Fibroblast of the conjunctiva (primary cell): ENCODE data around the gene SAT1.

Source experiments
- DNase-seq: peaks from one replicate; pipeline ENCODE4 v3.0.0-alpha.2; 2010; ENCODE audit warnings: low read depth

SAT1 gene

GRCh38 chrX:23811108-23811651 lies 28.2 kb downstream of the SAT1 start:
- no peak for DNase-seq

GRCh38 chrX:23811656-23812055 lies 28.7 kb downstream of the SAT1 start:
- DNase-seq: no peak

GRCh38 chrX:23813808-23814207 lies 30.8 kb downstream of the SAT1 start:
- no peak for DNase-seq

GRCh38 chrX:23815376-23815775 lies 32.4 kb downstream of the SAT1 start:
- no peak for DNase-seq

GRCh38 chrX:23816179-23816578 lies 33.2 kb downstream of the SAT1 start:
- no peak for DNase-seq

GRCh38 chrX:23817979-23818336 lies 35.0 kb downstream of the SAT1 start:
- DNase-seq: no peak

GRCh38 chrX:23819385-23820234 lies 36.6 kb downstream of the SAT1 start:
- DNase-seq: no peak

GRCh38 chrX:23820235-23820782 lies 37.3 kb downstream of the SAT1 start:
- DNase-seq: no peak

GRCh38 chrX:23821847-23822246 lies 38.9 kb downstream of the SAT1 start:
- DNase-seq: no peak

- no peak for DNase-seq
Measured at GRCh38 chrX:23822397-23822796, 39.4 kb downstream of the SAT1 start.

GRCh38 chrX:23822841-23823240 lies 39.9 kb downstream of the SAT1 start:
- no peak for DNase-seq

- no peak for DNase-seq
Measured at GRCh38 chrX:23825675-23826074, 42.7 kb downstream of the SAT1 start.

- no peak for DNase-seq
Measured at GRCh38 chrX:23826216-23826615, 43.2 kb downstream of the SAT1 start.

- DNase-seq: no peak
Measured at GRCh38 chrX:23826653-23827052, 43.7 kb downstream of the SAT1 start.

- DNase-seq: no peak
Measured at GRCh38 chrX:23828881-23829280, 45.9 kb downstream of the SAT1 start.

GRCh38 chrX:23832721-23833120 lies 49.7 kb downstream of the SAT1 start:
- no peak for DNase-seq
